ENCODE results near the gene GRK6. TPM values are rescaled to one million over a fixed set of nuclear protein-coding genes. Genes with fewer than 3 reads are reported as not detected.
A peak's percentile ranks its signal among the peaks of the same experiment; 100 is the strongest.

GRK6 gene
- total RNA-seq, 1 donor: 24.2 TPM

DNA sequence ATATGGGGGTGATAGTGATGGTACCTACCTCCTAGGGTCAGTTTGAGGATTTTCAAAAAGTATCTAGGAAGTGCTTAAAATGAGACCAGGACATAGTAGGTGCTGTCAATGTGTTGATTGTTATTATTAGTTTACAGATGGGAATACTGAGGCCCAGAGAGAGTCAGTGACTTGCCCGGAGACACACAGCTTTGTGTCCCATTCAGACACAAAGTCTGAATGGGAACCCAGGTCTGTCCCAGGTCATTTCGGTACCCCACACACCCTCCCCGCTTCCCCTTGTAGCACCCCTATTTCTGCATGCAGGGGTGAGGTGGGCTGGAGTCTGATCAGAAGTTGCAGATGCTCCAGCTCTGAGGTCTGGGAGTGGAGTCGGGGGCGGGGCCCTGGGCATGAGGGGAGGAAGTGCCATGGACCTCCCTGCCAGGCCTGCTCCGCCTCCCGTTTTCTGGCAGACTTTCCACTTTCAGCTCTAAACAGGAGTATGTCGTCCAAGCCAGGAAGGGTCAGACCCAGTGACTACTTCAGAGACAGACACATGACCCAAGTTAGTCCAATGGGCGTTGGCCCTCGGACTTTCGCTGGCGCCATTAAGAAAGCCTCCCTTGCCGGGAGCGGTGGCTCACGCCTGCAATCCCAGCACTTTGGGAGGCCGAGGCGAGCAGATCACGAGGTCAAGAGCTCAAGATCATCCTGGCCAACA, 50.2 kb downstream of the GRK6 start:
- DNase-seq (ENCODE audit: low read depth): peak; percentile 91
- no peak overlapping the region for H3K4me3 ChIP-seq (ENCODE audit: low read depth, low read length)
- TF ChIP-seq, protein P1, sequence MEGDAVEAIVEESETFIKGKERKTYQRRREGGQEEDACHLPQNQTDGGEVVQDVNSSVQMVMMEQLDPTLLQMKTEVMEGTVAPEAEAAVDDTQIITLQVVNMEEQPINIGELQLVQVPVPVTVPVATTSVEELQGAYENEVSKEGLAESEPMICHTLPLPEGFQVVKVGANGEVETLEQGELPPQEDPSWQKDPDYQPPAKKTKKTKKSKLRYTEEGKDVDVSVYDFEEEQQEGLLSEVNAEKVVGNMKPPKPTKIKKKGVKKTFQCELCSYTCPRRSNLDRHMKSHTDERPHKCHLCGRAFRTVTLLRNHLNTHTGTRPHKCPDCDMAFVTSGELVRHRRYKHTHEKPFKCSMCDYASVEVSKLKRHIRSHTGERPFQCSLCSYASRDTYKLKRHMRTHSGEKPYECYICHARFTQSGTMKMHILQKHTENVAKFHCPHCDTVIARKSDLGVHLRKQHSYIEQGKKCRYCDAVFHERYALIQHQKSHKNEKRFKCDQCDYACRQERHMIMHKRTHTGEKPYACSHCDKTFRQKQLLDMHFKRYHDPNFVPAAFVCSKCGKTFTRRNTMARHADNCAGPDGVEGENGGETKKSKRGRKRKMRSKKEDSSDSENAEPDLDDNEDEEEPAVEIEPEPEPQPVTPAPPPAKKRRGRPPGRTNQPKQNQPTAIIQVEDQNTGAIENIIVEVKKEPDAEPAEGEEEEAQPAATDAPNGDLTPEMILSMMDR (IDR thresholded peaks at IDR 0.05; ENCODE audit: insufficient read depth, low read depth, low read length): no peak

DNA sequence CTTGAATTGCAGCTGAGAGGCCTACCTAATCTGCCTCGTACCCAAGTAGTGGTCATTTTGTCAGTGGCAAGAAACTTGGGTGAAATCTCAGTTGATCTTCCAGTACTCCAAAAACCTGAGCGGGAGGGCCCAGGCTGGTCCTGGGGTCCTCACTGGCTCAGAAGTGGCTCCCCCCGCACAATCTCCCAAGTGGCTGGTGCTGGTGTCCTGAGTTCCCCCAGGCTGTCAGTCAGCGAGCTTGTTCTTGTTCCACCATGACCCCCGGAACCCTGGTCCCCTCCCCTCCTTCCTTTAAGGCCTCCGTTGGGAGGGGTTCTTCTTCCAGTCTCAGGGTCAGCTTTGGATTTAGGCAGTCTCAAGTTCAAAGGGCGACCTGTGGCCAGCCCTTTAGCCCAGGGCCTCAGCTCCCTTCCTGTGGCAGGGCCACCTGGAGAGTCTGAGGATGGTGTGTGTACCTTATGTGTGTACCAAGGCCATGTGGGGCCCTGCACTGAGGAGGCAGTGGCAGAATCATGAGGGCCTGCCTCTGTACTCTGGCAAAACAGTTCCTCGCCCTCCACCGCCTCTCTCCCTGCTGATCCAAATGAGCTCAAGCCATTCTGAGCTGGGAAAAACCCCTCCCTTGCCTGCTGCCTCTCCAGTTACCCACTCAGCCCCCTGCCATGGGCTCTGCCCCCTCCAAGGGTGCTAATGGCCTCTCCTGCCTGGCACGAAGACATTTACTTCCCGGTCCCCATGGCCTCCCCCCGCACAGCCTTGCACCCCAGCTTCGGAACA, 51.4 kb downstream of the GRK6 start:
- no peak overlapping the region for H3K4me3 ChIP-seq (ENCODE audit: low read depth, low read length)
- TF ChIP-seq, protein P1 (IDR thresholded peaks at IDR 0.05; ENCODE audit: insufficient read depth, low read depth, low read length): no peak
- no peak for DNase-seq (ENCODE audit: low read depth)

DNA sequence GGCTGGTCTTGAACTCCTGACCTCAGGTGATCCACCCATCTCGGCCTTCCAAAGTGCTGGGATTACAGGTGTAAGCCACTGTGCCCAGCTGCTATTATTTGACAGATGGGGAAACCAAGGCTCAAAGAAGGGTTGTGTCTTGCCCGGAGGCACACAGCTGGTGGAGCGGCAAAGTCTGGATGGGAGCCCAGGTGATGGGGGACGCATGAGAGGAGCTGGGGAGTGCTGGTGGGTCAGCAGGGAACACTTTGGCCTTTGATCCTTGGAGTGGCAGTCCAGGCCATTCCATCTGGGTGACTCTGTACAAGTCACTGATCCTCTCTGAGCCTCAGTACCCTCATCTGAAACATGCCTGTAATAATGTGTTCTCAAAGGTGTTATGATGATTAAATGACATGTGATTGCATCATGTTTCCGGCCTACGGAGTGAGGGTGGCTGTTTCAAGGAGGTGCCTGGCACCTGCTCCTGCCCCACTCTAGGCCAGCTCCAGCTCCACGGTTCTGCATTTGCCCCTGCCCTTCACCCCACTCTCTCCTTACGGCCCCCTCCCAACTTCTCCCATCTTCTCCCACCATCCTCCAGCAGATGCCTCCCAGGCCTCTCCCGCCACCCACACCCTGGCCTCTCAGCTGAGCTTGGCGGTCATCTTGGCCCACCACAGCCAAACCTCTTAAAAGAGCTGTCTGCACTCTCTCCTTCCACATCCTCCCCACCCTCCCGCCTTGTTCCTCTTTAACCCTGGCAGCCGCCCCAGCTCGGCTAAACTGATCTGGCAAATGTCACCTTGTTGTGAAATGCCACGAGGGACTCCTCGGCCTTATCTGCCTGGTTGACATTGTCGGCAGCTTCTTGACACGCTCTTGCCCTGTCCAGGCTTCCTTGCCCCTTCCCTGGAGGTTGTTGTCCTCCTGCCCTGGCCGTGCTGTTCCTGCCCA, 52.5 kb downstream of the GRK6 start:
- TF ChIP-seq, protein P1 (IDR thresholded peaks at IDR 0.05; ENCODE audit: insufficient read depth, low read depth, low read length): no peak
- DNase-seq (ENCODE audit: low read depth): peak; percentile 90
- no peak overlapping the region for H3K4me3 ChIP-seq (ENCODE audit: low read depth, low read length)

DNA sequence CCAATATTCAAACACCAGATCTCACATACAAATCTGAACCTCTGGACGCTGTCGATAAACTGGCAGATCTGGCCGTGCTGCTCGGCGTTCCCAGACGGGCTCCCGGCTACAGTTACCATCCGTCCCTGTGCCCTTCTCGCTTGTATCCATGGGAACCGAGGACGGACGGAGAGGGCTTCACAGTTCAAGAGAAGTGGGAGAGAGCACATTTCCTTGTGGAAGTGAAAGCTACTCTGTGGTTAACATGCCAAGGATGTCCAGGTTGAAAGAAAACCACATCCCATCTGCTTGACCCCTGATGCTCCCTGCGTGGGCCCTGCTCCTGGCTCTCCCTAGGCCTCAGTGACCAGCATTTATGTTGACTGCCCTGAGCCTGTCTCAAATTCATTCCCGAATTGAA, 53.3 kb downstream of the GRK6 start:
- TF ChIP-seq, protein P1 (IDR thresholded peaks at IDR 0.05; ENCODE audit: insufficient read depth, low read depth, low read length): no peak
- peak; percentile 90 for DNase-seq (ENCODE audit: low read depth)
- H3K4me3 ChIP-seq (ENCODE audit: low read depth, low read length): no peak overlapping the region

DNA sequence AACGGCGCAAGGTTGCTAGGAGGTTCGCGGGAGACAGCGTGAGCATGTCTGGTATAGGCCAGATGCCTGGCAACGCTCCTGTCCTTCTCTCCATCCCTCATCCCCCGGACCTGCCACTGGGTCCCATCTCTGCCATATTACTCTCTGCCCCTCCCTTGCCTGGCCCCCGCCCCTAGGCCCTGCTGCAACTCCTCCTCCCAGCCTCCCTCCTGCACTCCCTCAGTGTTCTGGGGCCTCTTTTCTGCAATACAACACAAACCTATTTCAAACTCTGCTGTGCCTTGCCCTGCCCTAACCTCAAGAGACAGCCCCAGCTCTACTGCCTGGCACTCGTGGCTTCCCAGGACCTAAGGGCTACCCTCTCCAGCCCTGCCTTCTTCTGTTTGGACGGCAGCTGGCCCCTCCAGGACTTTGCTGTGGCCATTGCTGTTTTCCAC, 55.9 kb downstream of the GRK6 start:
- TF ChIP-seq, protein P1 (IDR thresholded peaks at IDR 0.05; ENCODE audit: insufficient read depth, low read depth, low read length): no peak
- DNase-seq (ENCODE audit: low read depth): no peak
- no peak overlapping the region for H3K4me3 ChIP-seq (ENCODE audit: low read depth, low read length)

DNA sequence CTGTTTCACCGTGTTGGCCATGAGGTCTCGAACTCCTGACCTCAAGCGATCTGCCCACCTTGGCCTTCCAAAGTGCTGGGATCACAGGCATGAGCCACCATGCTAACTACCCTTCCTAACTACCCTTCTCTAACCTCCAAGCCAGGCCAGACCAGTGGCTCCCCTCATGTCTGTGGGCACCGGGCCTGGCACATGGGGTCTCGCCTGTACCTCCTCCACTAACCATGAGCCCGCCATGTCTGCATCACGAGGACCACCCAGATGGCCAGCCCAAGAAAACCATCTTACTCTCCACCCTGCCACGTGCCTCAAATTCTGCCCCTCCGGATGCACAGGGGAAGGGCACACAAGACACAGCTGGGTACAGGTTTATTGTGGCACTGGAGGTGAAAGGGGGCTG, 56.6 kb downstream of the GRK6 start:
- TF ChIP-seq, protein P1 (IDR thresholded peaks at IDR 0.05; ENCODE audit: insufficient read depth, low read depth, low read length): no peak
- no peak for DNase-seq (ENCODE audit: low read depth)
- H3K4me3 ChIP-seq (ENCODE audit: low read depth, low read length): no peak overlapping the region

All from fibroblast of villous mesenchyme (primary cell).